ENCODE data around the gene VAV2.

Gene VAV2

GRCh38 chr9:133775291-133775690, 216.8 kb downstream of the VAV2 start:
- no peak overlapping the region for H3K4me3 ChIP-seq (ENCODE audit: low read length)
- WGBS: 84% methylated on average over 2 of the region's 2 CpGs

GRCh38 chr9:133774799-133775198, 217.3 kb downstream of the VAV2 start:
- Histone ChIP-seq H3K27ac (ENCODE audit: low read depth, low read length) (no peak overlapping the region), H3K9me3 (ENCODE audit: insufficient read depth, low read depth, low read length) (0 out of 2 replicates have a peak, but pooled peaks cover 2% of the 10 kb centered on the region), H3K27me3 (ENCODE audit: insufficient read depth, low read length) (no peaks in the 10 kb centered on the region), H3K4me3 (ENCODE audit: low read length) (no peak overlapping the region), H3K9ac (ENCODE audit: low read depth, low read length) (no peak overlapping the region), H3K36me3 (ENCODE audit: insufficient read depth, low read length) (peaks cover 51% of the 10 kb centered on the region), H3K4me1 (ENCODE audit: insufficient read depth, low read length) (no peaks in the 10 kb centered on the region)
- WGBS: 98% methylated on average over 16 of the region's 16 CpGs

More at GRCh38 chr9:133775291-133775690, 216.8 kb downstream of the VAV2 start:
- H3K9ac ChIP-seq (ENCODE audit: low read depth, low read length): no peak overlapping the region
- no peaks in the 10 kb centered on the region for H3K27me3 ChIP-seq (ENCODE audit: insufficient read depth, low read length)
- no peaks in the 10 kb centered on the region for H3K4me1 ChIP-seq (ENCODE audit: insufficient read depth, low read length)
- H3K9me3 ChIP-seq (ENCODE audit: insufficient read depth, low read depth, low read length): 0 out of 2 replicates have a peak, but pooled peaks cover 2% of the 10 kb centered on the region
- no peak overlapping the region for H3K27ac ChIP-seq (ENCODE audit: low read depth, low read length)
- peaks cover 48% of the 10 kb centered on the region for H3K36me3 ChIP-seq (ENCODE audit: insufficient read depth, low read length)

GRCh38 chr9:133773889-133774655, 218.1 kb downstream of the VAV2 start:
- H3K4me1 ChIP-seq (ENCODE audit: insufficient read depth, low read length): no peaks in the 10 kb centered on the region

GRCh38 chr9:133772581-133772980, 219.5 kb downstream of the VAV2 start:
- 0 out of 2 replicates have a peak, but pooled peaks cover 2% of the 10 kb centered on the region for H3K9me3 ChIP-seq (ENCODE audit: insufficient read depth, low read depth, low read length)
- H3K27ac ChIP-seq (ENCODE audit: low read depth, low read length): no peak overlapping the region
- no peak overlapping the region for H3K4me3 ChIP-seq (ENCODE audit: low read length)
- no peak overlapping the region for H3K9ac ChIP-seq (ENCODE audit: low read depth, low read length)
- H3K36me3 ChIP-seq (ENCODE audit: insufficient read depth, low read length): peaks cover 48% of the 10 kb centered on the region
- no peaks in the 10 kb centered on the region for H3K4me1 ChIP-seq (ENCODE audit: insufficient read depth, low read length)
- 95% methylated on average over 7 of the region's 7 CpGs for WGBS
- H3K27me3 ChIP-seq (ENCODE audit: insufficient read depth, low read length): no peaks in the 10 kb centered on the region

More at GRCh38 chr9:133773889-133774655, 218.1 kb downstream of the VAV2 start:
- H3K27me3 ChIP-seq (ENCODE audit: insufficient read depth, low read length): no peaks in the 10 kb centered on the region
- peaks cover 49% of the 10 kb centered on the region for H3K36me3 ChIP-seq (ENCODE audit: insufficient read depth, low read length)
- no peak overlapping the region for H3K4me3 ChIP-seq (ENCODE audit: low read length)
- 0 out of 2 replicates have a peak, but pooled peaks cover 2% of the 10 kb centered on the region for H3K9me3 ChIP-seq (ENCODE audit: insufficient read depth, low read depth, low read length)
- no peak overlapping the region for H3K27ac ChIP-seq (ENCODE audit: low read depth, low read length)
- WGBS: 93% methylated on average over 9 of the region's 9 CpGs
- no peak overlapping the region for H3K9ac ChIP-seq (ENCODE audit: low read depth, low read length)

GRCh38 chr9:133771486-133772482, 220.3 kb downstream of the VAV2 start:
- Histone ChIP-seq H3K27me3 (ENCODE audit: insufficient read depth, low read length) (no peaks in the 10 kb centered on the region), H3K9me3 (ENCODE audit: insufficient read depth, low read depth, low read length) (peaks cover 10% of the 10 kb centered on the region; the same call in 1 of the 2 replicates), H3K36me3 (ENCODE audit: insufficient read depth, low read length) (peaks cover 50% of the 10 kb centered on the region), H3K4me1 (ENCODE audit: insufficient read depth, low read length) (no peaks in the 10 kb centered on the region), H3K27ac (ENCODE audit: low read depth, low read length) (no peak overlapping the region), H3K9ac (ENCODE audit: low read depth, low read length) (no peak overlapping the region), H3K4me3 (ENCODE audit: low read length) (no peak overlapping the region)
- 90% methylated on average over 26 of the region's 26 CpGs for WGBS

GRCh38 chr9:133770076-133770777, 221.9 kb downstream of the VAV2 start:
- H3K27ac ChIP-seq (ENCODE audit: low read depth, low read length): no peak overlapping the region
- WGBS: 97% methylated on average over 16 of the region's 16 CpGs
- H3K9ac ChIP-seq (ENCODE audit: low read depth, low read length): no peak overlapping the region
- no peaks in the 10 kb centered on the region for H3K4me1 ChIP-seq (ENCODE audit: insufficient read depth, low read length)
- no peaks in the 10 kb centered on the region for H3K27me3 ChIP-seq (ENCODE audit: insufficient read depth, low read length)
- peaks cover 12% of the 10 kb centered on the region; the same call in 1 of the 2 replicates for H3K9me3 ChIP-seq (ENCODE audit: insufficient read depth, low read depth, low read length)
- H3K4me3 ChIP-seq (ENCODE audit: low read length): no peak overlapping the region
- H3K36me3 ChIP-seq (ENCODE audit: insufficient read depth, low read length): peaks cover 44% of the 10 kb centered on the region

- no peaks in the 10 kb centered on the region for H3K4me1 ChIP-seq (ENCODE audit: insufficient read depth, low read length)
- H3K9me3 ChIP-seq (ENCODE audit: insufficient read depth, low read depth, low read length): peaks cover 12% of the 10 kb centered on the region; the same call in 1 of the 2 replicates
- 95% methylated on average over 17 of the region's 17 CpGs for WGBS
- no peak overlapping the region for H3K9ac ChIP-seq (ENCODE audit: low read depth, low read length)
- no peaks in the 10 kb centered on the region for H3K27me3 ChIP-seq (ENCODE audit: insufficient read depth, low read length)
- no peak overlapping the region for H3K4me3 ChIP-seq (ENCODE audit: low read length)
- peaks cover 39% of the 10 kb centered on the region for H3K36me3 ChIP-seq (ENCODE audit: insufficient read depth, low read length)
- no peak overlapping the region for H3K27ac ChIP-seq (ENCODE audit: low read depth, low read length)
These were observed 222.5 kb downstream of the VAV2 start for GRCh38 chr9:133769511-133770075.

- H3K36me3 ChIP-seq (ENCODE audit: insufficient read depth, low read length): peaks cover 33% of the 10 kb centered on the region
These were observed 223.1 kb downstream of the VAV2 start for GRCh38 chr9:133768859-133769510.

GRCh38 chr9:133768371-133768858, 223.7 kb downstream of the VAV2 start:
- Histone ChIP-seq H3K36me3 (ENCODE audit: insufficient read depth, low read length) (peaks cover 32% of the 10 kb centered on the region), H3K4me3 (ENCODE audit: low read length) (no peak overlapping the region), H3K27ac (ENCODE audit: low read depth, low read length) (no peak overlapping the region), H3K27me3 (ENCODE audit: insufficient read depth, low read length) (no peaks in the 10 kb centered on the region), H3K9me3 (ENCODE audit: insufficient read depth, low read depth, low read length) (peaks cover 10% of the 10 kb centered on the region; the same call in 1 of the 2 replicates), H3K4me1 (ENCODE audit: insufficient read depth, low read length) (no peaks in the 10 kb centered on the region), H3K9ac (ENCODE audit: low read depth, low read length) (no peak overlapping the region)
- WGBS: 96% methylated on average over 17 of the region's 17 CpGs

More at GRCh38 chr9:133768859-133769510, 223.1 kb downstream of the VAV2 start:
- Histone ChIP-seq H3K9me3 (ENCODE audit: insufficient read depth, low read depth, low read length) (peaks cover 10% of the 10 kb centered on the region; the same call in 1 of the 2 replicates), H3K27me3 (ENCODE audit: insufficient read depth, low read length) (no peaks in the 10 kb centered on the region), H3K4me1 (ENCODE audit: insufficient read depth, low read length) (no peaks in the 10 kb centered on the region), H3K27ac (ENCODE audit: low read depth, low read length) (no peak overlapping the region), H3K9ac (ENCODE audit: low read depth, low read length) (no peak overlapping the region), H3K4me3 (ENCODE audit: low read length) (no peak overlapping the region)
- 87% methylated on average over 15 of the region's 15 CpGs for WGBS

GRCh38 chr9:133767625-133768024, 224.5 kb downstream of the VAV2 start:
- peaks cover 10% of the 10 kb centered on the region; the same call in 1 of the 2 replicates for H3K9me3 ChIP-seq (ENCODE audit: insufficient read depth, low read depth, low read length)
- no peak overlapping the region for H3K9ac ChIP-seq (ENCODE audit: low read depth, low read length)
- no peaks in the 10 kb centered on the region for H3K4me1 ChIP-seq (ENCODE audit: insufficient read depth, low read length)
- 90% methylated on average over 1 of the region's 1 CpG for WGBS
- peaks cover 30% of the 10 kb centered on the region for H3K36me3 ChIP-seq (ENCODE audit: insufficient read depth, low read length)
- no peak overlapping the region for H3K27ac ChIP-seq (ENCODE audit: low read depth, low read length)
- no peaks in the 10 kb centered on the region for H3K27me3 ChIP-seq (ENCODE audit: insufficient read depth, low read length)
- H3K4me3 ChIP-seq (ENCODE audit: low read length): no peak overlapping the region

Measured in HUES64 (cell line).